ENCODE data around the gene NOTCH1. TPM values are rescaled to one million over a fixed set of nuclear protein-coding genes. Genes with fewer than 3 reads are reported as not detected.

NOTCH1 gene
- polyA plus RNA-seq (2013) = 25.0 TPM

DNA sequence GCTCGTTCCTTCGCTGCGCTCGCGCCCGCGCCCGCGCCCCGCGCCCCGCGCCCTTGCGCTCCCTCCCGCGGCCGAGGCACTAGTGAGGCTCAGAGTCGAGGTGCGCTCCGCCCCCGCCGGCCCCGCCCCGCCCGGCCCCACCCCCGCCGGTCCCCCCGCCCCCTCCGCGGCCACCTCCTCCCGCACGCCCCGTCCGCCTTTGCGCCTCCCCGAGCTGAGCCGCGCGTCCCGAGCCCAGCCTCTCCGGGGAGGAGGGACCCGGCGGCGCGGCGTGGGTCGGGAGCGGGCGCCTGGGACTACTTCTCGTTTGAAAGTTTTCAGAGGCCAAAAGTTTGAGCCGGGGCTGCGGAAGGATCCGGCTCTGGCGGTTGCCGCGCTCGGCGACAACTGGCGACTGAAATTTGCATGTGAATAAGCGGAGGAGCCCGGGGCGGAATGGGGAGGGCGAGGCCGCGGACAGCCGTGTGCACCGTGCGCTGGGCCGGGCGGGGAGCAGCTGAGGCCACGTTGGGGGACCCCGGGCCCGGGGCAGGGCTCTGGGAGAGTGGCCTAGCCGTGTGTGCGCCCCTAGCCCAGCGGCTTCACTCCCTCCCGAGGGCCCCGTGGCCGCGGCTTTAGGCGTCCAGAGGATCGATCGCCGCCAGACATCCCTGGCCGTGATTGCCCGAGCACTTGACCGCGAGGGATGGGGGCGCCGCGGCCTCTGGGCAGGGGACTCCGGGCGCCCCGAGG lies at the start of gene NOTCH1:
NOTCH1 (minus strand) TSS at position 84 of the 732 bp plus-strand sequence. CDS start 262 bp downstream, outside the sequence.
- Histone ChIP-seq H3K36me3 (ENCODE audit: control insufficient read depth in 4 of 4, insufficient read depth in 4 of 4, low read length in 3 of 4) (peaks cover 2 to 31% (median 20%) of the 10 kb centered on the region in 4 experiments), H3K4me1 (ENCODE audit: control extremely low read depth in 1 of 4, control insufficient read depth in 4 of 4, insufficient read depth in 4 of 4, low read length in 3 of 4) (peaks cover 0 to 85% (median 80%) of the 10 kb centered on the region in 4 experiments), H3K4me3 (ENCODE audit: control insufficient read depth in 1 of 7, extremely low read depth in 1 of 7, insufficient read depth in 4 of 7, low read depth in 2 of 7, low read length in 6 of 7) (peak within 1 kb of the TSS; percentile 80 to 96 (median 86)), H3K27me3 (replicated peaks in 2 of 5; ENCODE audit: control insufficient read depth in 4 of 5, insufficient read depth in 5 of 5, low read length in 4 of 5) (no peaks in the 10 kb centered on the region), H3K27ac (ENCODE audit: insufficient read depth in 1 of 2, low read depth in 1 of 2, low read length in 2 of 2, poor library complexity in 1 of 2, severe bottlenecking in 2 of 2) (peak within 1 kb of the TSS; percentile 50 to 76), H3K9me3 (ENCODE audit: control extremely low read depth in 1 of 5, control insufficient read depth in 4 of 5, insufficient read depth in 2 of 5, low read depth in 1 of 5, low read length in 4 of 5) (no peaks in the 10 kb centered on the region)
- ChIA-PET CTCF (interaction anchor here (0.6 to 0.8 kb wide), 2 partner anchors 16 to 42 kb away, joined by 3 read pairs; no protein-coding TSS in a partner anchor), POLR2A (interaction anchor here (0.5 to 2.0 kb wide), 11 partner anchors 11 to 120 kb away, joined by 3 to 16 read pairs (median 4); no protein-coding TSS in a partner anchor)
- DNase-seq = peak; percentile 97 to 98 (median 97)
- 0% methylated on average over 57 of the region's 94 CpGs for WGBS (ENCODE audit: insufficient coverage)

DNA sequence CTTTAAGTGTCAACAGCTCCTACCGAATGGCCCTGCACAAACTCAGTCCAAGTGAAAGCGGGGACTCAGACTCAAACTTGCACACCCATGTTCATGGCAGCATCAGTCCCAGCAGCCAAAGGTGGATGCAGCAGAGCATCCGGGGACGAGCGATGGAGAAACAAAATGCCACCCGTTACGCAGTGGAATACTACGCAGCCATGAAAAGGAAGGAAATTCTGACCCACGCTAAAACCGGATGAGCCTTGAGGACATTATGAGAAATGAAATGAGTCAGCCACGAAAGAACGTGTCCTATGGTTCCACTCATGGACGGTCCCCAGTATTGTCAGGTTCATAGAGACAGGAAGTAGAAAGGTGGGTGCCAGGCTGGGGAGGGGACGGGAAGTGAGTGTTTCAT lies 48.6 kb upstream of the NOTCH1 start:
- Histone ChIP-seq H3K9me3 (ENCODE audit: control extremely low read depth in 1 of 5, control insufficient read depth in 4 of 5, insufficient read depth in 2 of 5, low read depth in 1 of 5, low read length in 4 of 5) (peaks cover 0 to 5% (median 1%) of the 10 kb centered on the region in 5 experiments), H3K27me3 (replicated peaks in 2 of 5; ENCODE audit: control insufficient read depth in 4 of 5, insufficient read depth in 5 of 5, low read length in 4 of 5) (no peaks in the 10 kb centered on the region), H3K27ac (ENCODE audit: insufficient read depth in 1 of 2, low read depth in 1 of 2, low read length in 2 of 2, poor library complexity in 1 of 2, severe bottlenecking in 2 of 2) (no peak overlapping the region), H3K4me3 (ENCODE audit: control insufficient read depth in 1 of 7, extremely low read depth in 1 of 7, insufficient read depth in 4 of 7, low read depth in 2 of 7, low read length in 6 of 7) (no peak overlapping the region), H3K36me3 (ENCODE audit: control insufficient read depth in 4 of 4, insufficient read depth in 4 of 4, low read length in 3 of 4) (no peaks in the 10 kb centered on the region), H3K4me1 (ENCODE audit: control extremely low read depth in 1 of 4, control insufficient read depth in 4 of 4, insufficient read depth in 4 of 4, low read length in 3 of 4) (peaks cover 0 to 26% (median 10%) of the 10 kb centered on the region in 4 experiments)
- WGBS (ENCODE audit: insufficient coverage) = 97% methylated on average over 13 of the region's 14 CpGs
- POLR2A ChIA-PET = no interaction called here
- CTCF ChIA-PET = no interaction called here
- DNase-seq = no peak

DNA sequence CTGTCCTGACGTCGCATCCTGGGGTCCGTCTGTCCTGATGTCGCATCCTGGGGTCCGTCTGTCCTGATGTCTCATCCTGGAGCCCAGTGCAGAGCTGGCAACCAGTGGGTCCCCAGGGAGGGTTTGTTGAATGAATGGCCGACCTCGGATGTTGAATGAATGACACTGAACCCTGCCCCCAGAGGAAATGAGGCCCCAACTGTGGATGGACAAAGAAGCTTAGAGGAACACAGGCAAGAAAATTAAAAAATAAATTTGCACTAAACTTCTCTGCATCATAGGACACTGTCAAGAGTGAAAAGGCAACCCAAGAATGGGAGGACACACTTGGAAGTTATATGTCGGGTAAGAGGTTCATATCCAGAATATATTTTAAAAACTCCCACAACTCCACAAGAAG lies 47.7 kb upstream of the NOTCH1 start:
- Histone ChIP-seq H3K36me3 (ENCODE audit: control insufficient read depth in 4 of 4, insufficient read depth in 4 of 4, low read length in 3 of 4) (no peaks in the 10 kb centered on the region), H3K4me1 (ENCODE audit: control extremely low read depth in 1 of 4, control insufficient read depth in 4 of 4, insufficient read depth in 4 of 4, low read length in 3 of 4) (peaks cover 0 to 28% (median 18%) of the 10 kb centered on the region in 4 experiments), H3K27ac (ENCODE audit: insufficient read depth in 1 of 2, low read depth in 1 of 2, low read length in 2 of 2, poor library complexity in 1 of 2, severe bottlenecking in 2 of 2) (no peak overlapping the region), H3K27me3 (replicated peaks in 2 of 5; ENCODE audit: control insufficient read depth in 4 of 5, insufficient read depth in 5 of 5, low read length in 4 of 5) (no peaks in the 10 kb centered on the region), H3K9me3 (ENCODE audit: control extremely low read depth in 1 of 5, control insufficient read depth in 4 of 5, insufficient read depth in 2 of 5, low read depth in 1 of 5, low read length in 4 of 5) (peaks cover 0 to 5% (median 1%) of the 10 kb centered on the region in 5 experiments), H3K4me3 (ENCODE audit: control insufficient read depth in 1 of 7, extremely low read depth in 1 of 7, insufficient read depth in 4 of 7, low read depth in 2 of 7, low read length in 6 of 7) (no peak overlapping the region)
- ChIA-PET POLR2A (interaction anchor here (0.7 kb wide), 1 partner anchor 34 kb away, joined by 3 read pairs; no protein-coding TSS in a partner anchor), CTCF (interaction anchor here (1.1 kb wide), 1 partner anchor 13 kb away, joined by 3 read pairs; no protein-coding TSS in a partner anchor)
- no peak for DNase-seq
- WGBS (ENCODE audit: insufficient coverage) = 92% methylated on average over 7 of the region's 8 CpGs

DNA sequence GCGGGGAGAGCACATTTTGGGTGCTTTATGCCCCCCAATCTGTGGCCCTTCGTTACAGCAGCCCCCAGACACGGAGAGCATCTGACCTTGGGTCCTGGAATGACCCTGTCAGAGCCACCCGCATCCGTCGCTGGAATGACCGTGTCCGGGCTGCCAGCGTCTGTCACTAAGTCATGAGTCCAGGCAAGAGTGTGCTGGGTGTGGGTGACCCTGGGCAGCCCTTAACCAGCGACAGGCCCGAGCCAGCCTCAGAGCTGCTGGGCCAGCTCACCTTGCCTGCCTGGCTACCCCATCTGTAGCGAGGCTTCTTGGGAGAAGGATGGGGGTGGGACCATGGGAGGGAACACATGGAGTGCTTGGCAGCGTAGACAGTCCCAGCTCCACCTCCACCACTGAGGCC lies 46.8 kb upstream of the NOTCH1 start:
- H3K4me1 ChIP-seq (ENCODE audit: control extremely low read depth in 1 of 4, control insufficient read depth in 4 of 4, insufficient read depth in 4 of 4, low read length in 3 of 4) = peaks cover 0 to 37% (median 27%) of the 10 kb centered on the region in 4 experiments
- peaks cover 0 to 5% (median 1%) of the 10 kb centered on the region in 5 experiments for H3K9me3 ChIP-seq (ENCODE audit: control extremely low read depth in 1 of 5, control insufficient read depth in 4 of 5, insufficient read depth in 2 of 5, low read depth in 1 of 5, low read length in 4 of 5)
- ChIA-PET CTCF (interaction anchor here (1.1 to 2.5 kb wide), 2 partner anchors 14 to 44 kb away, joined by 3 to 8 read pairs; no protein-coding TSS in a partner anchor), POLR2A (no interaction called here)
- H3K36me3 ChIP-seq (ENCODE audit: control insufficient read depth in 4 of 4, insufficient read depth in 4 of 4, low read length in 3 of 4) = no peaks in the 10 kb centered on the region
- WGBS (ENCODE audit: insufficient coverage) = 96% methylated on average over 10 of the region's 13 CpGs
- no peak overlapping the region for H3K27ac ChIP-seq (ENCODE audit: insufficient read depth in 1 of 2, low read depth in 1 of 2, low read length in 2 of 2, poor library complexity in 1 of 2, severe bottlenecking in 2 of 2)
- H3K27me3 ChIP-seq (replicated peaks in 2 of 5; ENCODE audit: control insufficient read depth in 4 of 5, insufficient read depth in 5 of 5, low read length in 4 of 5) = no peaks in the 10 kb centered on the region
- no peak overlapping the region for H3K4me3 ChIP-seq (ENCODE audit: control insufficient read depth in 1 of 7, extremely low read depth in 1 of 7, insufficient read depth in 4 of 7, low read depth in 2 of 7, low read length in 6 of 7)
- DNase-seq = no peak

DNA sequence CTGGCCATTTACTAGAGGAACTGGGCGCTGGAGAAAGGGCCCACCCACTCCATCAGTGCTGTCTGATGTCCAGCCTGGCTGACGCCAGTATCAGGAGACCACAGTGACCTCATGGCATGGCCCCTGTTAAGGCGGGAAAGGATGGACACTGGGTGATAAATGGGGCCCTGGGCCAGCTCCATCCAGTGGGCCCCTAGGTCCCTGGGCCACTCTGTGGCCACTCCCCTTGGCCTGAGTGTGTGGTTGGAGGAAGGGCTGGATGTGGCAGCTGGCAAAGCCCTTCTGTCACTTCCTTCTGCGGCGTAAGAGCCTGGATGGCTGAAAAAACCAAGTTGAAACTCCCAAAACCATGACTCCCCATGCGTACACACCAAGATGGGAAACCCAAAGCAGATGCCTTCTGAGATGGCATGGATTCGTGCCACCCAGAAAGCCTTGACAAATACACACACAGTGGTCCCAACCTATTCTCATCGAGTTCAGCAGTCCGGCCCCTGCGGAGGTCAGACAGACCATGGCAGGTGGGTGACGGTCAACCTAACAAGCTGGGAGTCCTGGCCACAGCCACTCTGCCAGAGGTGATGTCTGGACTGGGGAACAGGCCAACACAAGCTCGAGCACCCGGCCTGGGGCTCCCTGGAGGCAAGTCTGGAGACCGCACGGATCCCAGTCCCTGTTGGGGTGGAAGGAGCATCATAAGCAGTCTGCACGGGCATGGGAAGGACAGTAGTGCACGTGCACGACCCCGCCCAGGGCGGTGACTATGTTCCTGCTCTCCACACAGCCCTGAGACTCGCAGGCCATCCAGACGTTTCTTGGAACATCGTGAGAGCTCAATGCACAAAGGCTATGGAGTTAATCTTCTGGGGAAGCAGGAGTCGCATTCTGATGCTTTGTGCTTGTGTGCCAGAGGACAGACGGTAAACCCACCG lies 45.2 kb upstream of the NOTCH1 start:
- Histone ChIP-seq H3K27me3 (replicated peaks in 2 of 5; ENCODE audit: control insufficient read depth in 4 of 5, insufficient read depth in 5 of 5, low read length in 4 of 5) (no peaks in the 10 kb centered on the region), H3K4me1 (ENCODE audit: control extremely low read depth in 1 of 4, control insufficient read depth in 4 of 4, insufficient read depth in 4 of 4, low read length in 3 of 4) (peaks cover 0 to 52% (median 37%) of the 10 kb centered on the region in 4 experiments), H3K27ac (ENCODE audit: insufficient read depth in 1 of 2, low read depth in 1 of 2, low read length in 2 of 2, poor library complexity in 1 of 2, severe bottlenecking in 2 of 2) (no peak overlapping the region), H3K36me3 (ENCODE audit: control insufficient read depth in 4 of 4, insufficient read depth in 4 of 4, low read length in 3 of 4) (no peaks in the 10 kb centered on the region), H3K4me3 (ENCODE audit: control insufficient read depth in 1 of 7, extremely low read depth in 1 of 7, insufficient read depth in 4 of 7, low read depth in 2 of 7, low read length in 6 of 7) (no peak overlapping the region), H3K9me3 (ENCODE audit: control extremely low read depth in 1 of 5, control insufficient read depth in 4 of 5, insufficient read depth in 2 of 5, low read depth in 1 of 5, low read length in 4 of 5) (peaks cover 0 to 5% (median 1%) of the 10 kb centered on the region in 5 experiments)
- 88% methylated on average over 26 of the region's 26 CpGs for WGBS (ENCODE audit: insufficient coverage)
- POLR2A ChIA-PET = no interaction called here
- CTCF ChIA-PET = interaction anchor here (1.4 to 2.5 kb wide), 3 partner anchors 12 to 42 kb away, joined by 4 to 8 read pairs (median 4); no protein-coding TSS in a partner anchor
- peak in 2 of 3 donors; percentile 58 for DNase-seq

DNA sequence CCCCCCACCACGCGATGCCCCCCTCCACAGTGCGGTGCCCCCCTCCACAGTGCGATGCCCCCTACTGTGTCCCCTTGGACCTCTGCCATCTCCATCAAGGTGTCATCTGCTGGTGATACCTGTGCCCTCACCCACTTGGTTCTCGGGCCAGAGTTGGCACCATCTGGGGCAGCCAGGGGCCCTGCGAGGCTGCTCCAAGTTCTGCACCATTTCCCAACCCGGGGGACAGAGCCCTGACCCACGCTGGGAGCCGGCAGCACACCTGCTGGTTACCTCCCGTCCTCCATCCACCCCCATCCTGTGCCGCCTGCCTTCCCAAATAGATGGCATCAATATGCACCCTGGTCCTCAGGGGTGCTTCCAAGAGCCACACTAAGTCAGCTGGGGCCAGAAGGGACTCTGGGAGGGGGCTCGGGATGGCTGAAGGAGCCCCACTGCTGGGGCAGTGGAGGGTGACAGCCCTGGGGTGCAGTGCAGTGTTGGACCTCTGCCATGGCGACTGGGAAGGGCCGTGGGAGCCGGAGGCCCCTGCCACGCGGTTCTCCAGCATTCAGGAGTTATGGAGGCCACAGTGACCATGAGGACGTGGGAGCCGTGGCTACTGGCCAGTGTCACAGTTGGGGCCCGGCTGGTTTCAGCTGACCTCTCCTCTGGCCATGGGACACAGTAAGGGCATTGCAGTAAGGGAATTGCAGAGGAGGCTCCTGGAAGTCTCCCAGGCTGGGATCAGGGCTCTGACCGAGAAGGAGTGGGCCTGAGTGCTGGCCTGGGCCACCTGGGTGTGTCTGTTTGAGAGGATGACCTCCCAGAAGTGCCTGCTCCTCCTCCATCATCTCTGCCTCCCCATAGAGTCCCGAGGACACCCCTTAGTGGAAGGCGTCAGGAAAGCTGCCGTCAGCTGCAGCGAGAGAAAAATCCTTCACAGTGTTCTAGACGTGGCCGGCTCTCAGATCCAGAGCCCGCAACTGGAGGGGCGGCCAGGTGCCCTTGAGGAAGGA lies 44.2 kb upstream of the NOTCH1 start:
- 96% methylated on average over 22 of the region's 29 CpGs for WGBS (ENCODE audit: insufficient coverage)

More for the DNA sequence above, 44.2 kb upstream of the NOTCH1 start:
- Histone ChIP-seq H3K27me3 (replicated peaks in 2 of 5; ENCODE audit: control insufficient read depth in 4 of 5, insufficient read depth in 5 of 5, low read length in 4 of 5) (no peaks in the 10 kb centered on the region), H3K4me1 (ENCODE audit: control extremely low read depth in 1 of 4, control insufficient read depth in 4 of 4, insufficient read depth in 4 of 4, low read length in 3 of 4) (peaks cover 0 to 59% (median 39%) of the 10 kb centered on the region in 4 experiments), H3K9me3 (ENCODE audit: control extremely low read depth in 1 of 5, control insufficient read depth in 4 of 5, insufficient read depth in 2 of 5, low read depth in 1 of 5, low read length in 4 of 5) (peaks cover 0 to 5% (median 1%) of the 10 kb centered on the region in 5 experiments), H3K27ac (ENCODE audit: insufficient read depth in 1 of 2, low read depth in 1 of 2, low read length in 2 of 2, poor library complexity in 1 of 2, severe bottlenecking in 2 of 2) (no peak overlapping the region), H3K4me3 (ENCODE audit: control insufficient read depth in 1 of 7, extremely low read depth in 1 of 7, insufficient read depth in 4 of 7, low read depth in 2 of 7, low read length in 6 of 7) (no peak overlapping the region), H3K36me3 (ENCODE audit: control insufficient read depth in 4 of 4, insufficient read depth in 4 of 4, low read length in 3 of 4) (no peaks in the 10 kb centered on the region)
- ChIA-PET CTCF (interaction anchor here (1.4 to 2.5 kb wide), 2 partner anchors 13 to 41 kb away, joined by 4 to 8 read pairs; no protein-coding TSS in a partner anchor), POLR2A (no interaction called here)
- DNase-seq = no peak

All from common myeloid progenitor, CD34-positive (primary cell).